ENCODE measurements around the gene UBQLNL.

DNA sequence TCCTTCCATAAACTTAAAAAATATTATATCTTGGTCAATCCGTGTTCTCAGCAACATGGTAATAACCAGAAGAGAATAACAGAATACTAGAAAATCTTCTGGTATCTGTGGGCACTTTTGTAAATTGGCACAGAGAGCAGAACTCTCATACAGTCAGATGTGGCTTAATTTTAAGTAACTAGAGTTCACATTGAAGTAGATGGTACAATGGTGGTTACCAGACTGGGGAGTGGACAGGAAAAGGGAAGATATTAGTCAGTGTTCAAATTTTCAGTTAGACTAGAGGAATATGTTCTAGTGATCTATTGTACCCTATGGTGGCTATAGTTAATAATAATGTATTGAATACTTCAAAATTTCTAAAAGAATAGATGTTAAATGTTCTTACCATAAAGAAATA is 24.9 kb upstream of the UBQLNL start:
- TF ChIP-seq SIN3A (IDR thresholded peaks at IDR 0.05; ENCODE audit: borderline replicate concordance, insufficient read depth, low read length) (no peak), POLR2AphosphoS5 (IDR thresholded peaks at IDR 0.05; ENCODE audit: low read depth, low read length) (no peak)

All from PFSK-1 (cell line).